IPS-15b (cell line): ENCODE data around the gene CLIP2.
"Not testable (repeated sequence)": the region's sequence is repeated elsewhere in the genome, so short reads cannot be mapped to it uniquely, and the experiment has no call there.

ENCODE experiments used
- H3K27me3 ChIP-seq: one replicate; pipeline ENCODE4 v1.6.1; 2013; ENCODE audit warnings: low read length; ENCODE audit not compliant: control insufficient read depth, insufficient read depth
- H3K36me3 ChIP-seq: one replicate; pipeline ENCODE4 v1.6.1; 2013; ENCODE audit warnings: low read length; ENCODE audit not compliant: control insufficient read depth, insufficient read depth
- H3K4me1 ChIP-seq: one replicate; pipeline ENCODE4 v1.6.1; 2013; ENCODE audit warnings: mild to moderate bottlenecking, low read length; ENCODE audit not compliant: control insufficient read depth, insufficient read depth
- H3K4me3 ChIP-seq: one replicate; pipeline ENCODE4 v1.5.1; 2013; ENCODE audit warnings: low read depth, low read length
- H3K9ac ChIP-seq: one replicate; pipeline ENCODE4 v1.6.1; 2013; ENCODE audit warnings: low read depth, mild to moderate bottlenecking, low read length
- H3K9me3 ChIP-seq: one replicate; pipeline ENCODE4 v1.6.1; 2013; ENCODE audit warnings: mild to moderate bottlenecking, low read length; ENCODE audit not compliant: control insufficient read depth, insufficient read depth

The CLIP2 gene

GRCh38 chr7:74349621-74350020 is 60.4 kb downstream of the CLIP2 start:
- Histone ChIP-seq H3K9me3 (no peaks in the 10 kb centered on the region), H3K9ac (no peak overlapping the region), H3K4me1 (no peaks in the 10 kb centered on the region), H3K27me3 (no peaks in the 10 kb centered on the region), H3K36me3 (peaks cover 13% of the 10 kb centered on the region), H3K4me3 (no peak overlapping the region)

- Histone ChIP-seq H3K4me1 (no peaks in the 10 kb centered on the region), H3K27me3 (no peaks in the 10 kb centered on the region), H3K9me3 (no peaks in the 10 kb centered on the region), H3K9ac (no peak overlapping the region), H3K36me3 (peaks cover 18% of the 10 kb centered on the region), H3K4me3 (no peak overlapping the region)
Measured at GRCh38 chr7:74350751-74351150, 61.5 kb downstream of the CLIP2 start.

DNA sequence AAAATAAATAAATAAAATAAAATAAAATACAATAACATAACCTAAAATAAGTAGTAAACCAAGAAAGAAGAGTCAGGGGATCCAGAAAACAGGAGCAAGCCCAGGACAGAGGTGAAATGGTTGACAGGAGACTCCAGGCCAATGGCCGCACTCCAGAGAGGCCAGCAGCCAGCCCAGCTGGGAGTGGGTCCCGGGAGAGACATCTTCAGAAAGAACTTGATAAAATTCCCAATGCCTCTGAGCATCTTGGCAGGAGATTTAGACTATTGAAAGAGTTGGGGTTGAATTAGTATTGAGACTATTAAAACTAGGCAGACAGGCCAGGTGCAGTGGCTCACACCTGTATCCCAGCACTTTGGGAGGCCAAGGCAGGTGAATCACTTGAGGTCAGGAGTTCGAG is 62.6 kb downstream of the CLIP2 start:
- Histone ChIP-seq H3K9me3 (no peaks in the 10 kb centered on the region), H3K9ac (no peak overlapping the region), H3K27me3 (no peaks in the 10 kb centered on the region), H3K4me1 (no peaks in the 10 kb centered on the region), H3K36me3 (peaks cover 12% of the 10 kb centered on the region), H3K4me3 (no peak overlapping the region)

DNA sequence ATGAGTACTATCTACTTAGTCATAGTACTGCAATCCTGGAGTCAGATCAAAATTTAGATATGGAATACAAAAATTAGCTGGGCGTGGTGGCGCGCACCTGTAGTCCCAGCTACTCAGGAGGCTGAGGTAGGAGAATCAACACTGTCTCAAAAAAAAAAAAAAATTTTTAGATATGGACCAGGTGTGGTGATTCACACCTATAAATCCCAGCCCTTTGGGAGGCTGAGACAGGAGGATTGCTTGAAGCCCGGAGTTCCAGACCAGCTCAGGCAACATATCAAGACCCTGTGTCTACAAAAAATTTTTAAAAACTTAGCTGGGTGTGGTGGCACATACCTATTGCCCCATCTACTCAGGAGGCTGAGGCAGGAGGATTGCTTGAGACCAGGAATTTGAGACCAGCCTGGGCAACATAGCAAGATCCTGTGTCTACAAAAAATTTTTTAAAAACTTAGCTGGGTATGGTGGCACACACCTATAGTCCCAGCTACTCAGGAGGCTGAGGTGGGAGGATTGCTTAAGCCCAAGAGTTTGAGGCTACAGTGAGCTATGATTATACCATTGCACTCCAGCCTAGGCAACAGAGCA is 63.4 kb downstream of the CLIP2 start:
- not testable (repeated sequence) for H3K4me3 ChIP-seq, H3K9ac ChIP-seq, H3K27me3 ChIP-seq, H3K4me1 ChIP-seq, H3K9me3 ChIP-seq
- peaks cover 17% of the 10 kb centered on the region for H3K36me3 ChIP-seq

DNA sequence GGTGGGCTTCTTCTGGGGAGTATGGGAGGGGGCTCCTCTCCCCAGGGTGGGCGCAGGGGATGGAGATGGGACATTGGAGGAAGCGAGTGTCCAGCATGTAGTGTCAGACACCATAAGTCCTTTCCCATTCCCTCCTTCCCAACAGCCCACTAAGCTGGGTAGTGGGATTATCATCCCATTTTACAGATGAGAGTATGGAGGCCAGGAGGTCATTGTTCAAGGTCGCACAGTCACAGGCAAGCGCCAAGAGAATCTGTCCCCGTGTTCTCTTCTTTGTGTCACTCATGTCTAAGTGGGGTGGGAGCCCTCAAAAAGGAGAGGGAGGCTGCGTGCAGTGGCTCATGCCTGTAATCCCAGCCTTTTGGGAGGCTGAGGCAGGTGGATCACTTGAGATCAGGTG is 64.8 kb downstream of the CLIP2 start:
- Histone ChIP-seq H3K27me3 (no peaks in the 10 kb centered on the region), H3K9ac (no peak overlapping the region), H3K9me3 (no peaks in the 10 kb centered on the region), H3K4me3 (no peak overlapping the region), H3K36me3 (peaks cover 17% of the 10 kb centered on the region), H3K4me1 (no peaks in the 10 kb centered on the region)

DNA sequence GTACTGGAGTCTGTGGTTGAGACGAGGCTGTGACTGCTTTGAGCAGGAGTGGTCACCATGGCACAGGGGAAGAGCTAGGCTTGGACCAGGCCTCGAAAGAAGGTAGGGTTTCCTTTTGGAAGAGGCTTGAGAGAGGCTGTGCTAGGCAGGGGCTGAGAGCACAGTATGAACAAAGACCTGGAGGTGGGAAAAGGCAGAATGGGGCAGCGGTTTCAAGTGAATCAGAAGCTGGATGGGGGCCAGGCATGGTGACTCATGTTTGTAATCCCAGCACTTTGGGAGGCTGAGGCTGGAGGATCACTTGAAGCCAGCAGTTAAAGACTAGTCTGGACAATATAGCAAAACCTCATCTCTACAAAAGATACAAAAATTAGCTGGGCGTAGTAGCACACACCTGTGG is 65.9 kb downstream of the CLIP2 start:
- no peak overlapping the region for H3K4me3 ChIP-seq
- no peaks in the 10 kb centered on the region for H3K4me1 ChIP-seq
- H3K36me3 ChIP-seq, result peaks cover 22% of the 10 kb centered on the region
- no peak overlapping the region for H3K9ac ChIP-seq
- no peaks in the 10 kb centered on the region for H3K27me3 ChIP-seq
- no peaks in the 10 kb centered on the region for H3K9me3 ChIP-seq

DNA sequence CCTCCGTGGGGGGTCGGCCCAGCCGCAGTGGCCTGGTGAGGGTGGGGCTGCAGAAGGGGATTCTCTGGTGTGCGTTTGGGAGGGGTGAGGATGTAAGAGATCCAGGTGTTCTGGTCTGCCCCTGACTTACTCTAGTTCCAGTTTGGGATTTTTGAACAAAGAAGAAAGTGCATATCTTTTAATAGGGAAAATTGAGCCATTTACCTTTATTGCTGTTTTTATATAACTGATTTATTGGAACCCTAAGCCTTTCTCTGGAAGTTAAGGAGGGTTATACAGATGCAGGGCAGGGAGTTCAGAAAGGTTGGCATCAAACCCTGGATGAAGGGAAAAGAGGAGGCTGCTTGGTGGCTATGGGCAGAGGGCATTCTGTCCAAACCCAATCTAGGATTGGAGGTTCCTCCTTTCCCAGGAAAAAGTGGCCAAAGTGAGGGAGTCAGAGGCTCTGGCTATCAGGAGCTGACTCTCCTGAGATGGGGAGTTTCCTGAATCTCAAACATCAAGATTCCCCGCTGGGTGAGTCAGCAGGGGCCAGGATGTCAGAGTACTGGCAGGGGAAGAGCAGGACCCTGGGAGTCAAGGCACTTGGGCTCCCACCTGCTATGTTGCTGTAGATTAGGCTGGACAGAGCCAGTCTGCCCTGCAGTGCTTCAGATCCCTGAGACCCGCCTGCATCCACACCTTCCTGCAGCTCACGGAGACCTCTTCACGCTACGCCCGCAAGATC is 67.5 kb downstream of the CLIP2 start:
- peaks cover 30% of the 10 kb centered on the region for H3K36me3 ChIP-seq

DNA sequence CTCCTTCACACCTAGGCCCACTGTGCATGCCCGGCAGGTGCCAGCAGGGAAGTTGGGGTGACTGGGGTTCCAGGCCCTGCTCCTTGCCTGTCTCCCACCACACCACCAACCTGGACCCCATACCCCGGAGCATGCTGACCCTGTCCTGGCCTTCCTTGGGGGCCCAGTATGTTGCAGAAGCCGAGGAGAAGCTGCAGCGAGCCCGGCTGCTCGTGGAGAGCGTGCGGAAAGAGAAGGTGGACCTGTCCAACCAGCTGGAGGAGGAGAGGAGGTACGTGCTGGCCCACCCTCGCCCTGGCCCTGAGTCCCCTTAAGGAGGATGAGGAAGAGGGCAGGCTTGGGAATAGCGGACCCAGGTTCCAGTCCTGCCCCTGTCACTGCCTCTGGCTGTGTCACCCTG is 70.8 kb downstream of the CLIP2 start:
- Histone ChIP-seq H3K9me3 (no peaks in the 10 kb centered on the region), H3K9ac (no peak overlapping the region), H3K4me3 (no peak overlapping the region), H3K4me1 (no peaks in the 10 kb centered on the region), H3K27me3 (no peaks in the 10 kb centered on the region), H3K36me3 (peaks cover 24% of the 10 kb centered on the region)

More for the DNA sequence above, 67.5 kb downstream of the CLIP2 start:
- H3K9me3 ChIP-seq, result no peaks in the 10 kb centered on the region
- no peak overlapping the region for H3K9ac ChIP-seq
- no peaks in the 10 kb centered on the region for H3K4me1 ChIP-seq
- no peak overlapping the region for H3K4me3 ChIP-seq
- no peaks in the 10 kb centered on the region for H3K27me3 ChIP-seq

- Histone ChIP-seq H3K4me3 (no peak overlapping the region), H3K27me3 (no peaks in the 10 kb centered on the region), H3K4me1 (no peaks in the 10 kb centered on the region), H3K9ac (no peak overlapping the region), H3K9me3 (no peaks in the 10 kb centered on the region), H3K36me3 (peaks cover 19% of the 10 kb centered on the region)
Measured at GRCh38 chr7:74362266-74362665, 73.1 kb downstream of the CLIP2 start.

DNA sequence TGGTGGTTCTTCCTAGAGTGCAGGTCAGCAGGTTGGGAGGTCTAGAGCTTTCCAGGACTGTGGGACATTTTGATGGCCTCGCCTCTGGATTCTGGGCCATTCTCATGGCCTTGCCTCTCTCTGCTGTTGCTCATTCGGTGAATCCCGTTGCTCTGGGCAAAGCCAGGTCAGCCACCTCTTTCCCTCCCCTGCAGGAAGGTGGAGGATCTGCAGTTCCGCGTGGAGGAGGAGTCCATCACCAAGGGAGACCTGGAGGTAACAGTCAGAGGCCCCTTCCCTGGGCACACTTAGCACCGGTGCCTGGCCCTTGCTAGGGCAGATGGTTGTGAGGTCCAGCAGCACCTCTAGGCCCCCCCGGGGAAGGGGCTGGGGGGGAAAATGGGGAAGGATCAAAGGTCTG is 74.9 kb downstream of the CLIP2 start:
- H3K9ac ChIP-seq, result no peak overlapping the region
- H3K4me3 ChIP-seq, result no peak overlapping the region
- no peaks in the 10 kb centered on the region for H3K4me1 ChIP-seq
- H3K27me3 ChIP-seq, result no peaks in the 10 kb centered on the region
- H3K36me3 ChIP-seq, result peaks cover 21% of the 10 kb centered on the region
- no peaks in the 10 kb centered on the region for H3K9me3 ChIP-seq

- no peak overlapping the region for H3K4me3 ChIP-seq
- H3K27me3 ChIP-seq, result no peaks in the 10 kb centered on the region
- no peaks in the 10 kb centered on the region for H3K4me1 ChIP-seq
- peaks cover 12% of the 10 kb centered on the region for H3K36me3 ChIP-seq
- H3K9ac ChIP-seq, result no peak overlapping the region
- H3K9me3 ChIP-seq, result no peaks in the 10 kb centered on the region
Measured at GRCh38 chr7:74365322-74366022, 76.3 kb downstream of the CLIP2 start.
